Liver (tissue), 9 donors: ENCODE data around the gene PIGO. TPM values are rescaled to one million over a fixed set of nuclear protein-coding genes. Genes with fewer than 3 reads are reported as not detected.

Source experiments
- DNase-seq: peaks from one replicate; pipeline ENCODE4 v3.0.0-alpha.2; 2017; ENCODE audit warnings: low spot score
- H3K27ac ChIP-seq, 2 donors: one replicate each; pipeline ENCODE4 v1.7.0; 2013; ENCODE audit warnings: inconsistent platforms in 2 of 2, low read length in 2 of 2, control low read depth in 1 of 2, low read depth in 1 of 2, mild to moderate bottlenecking in 1 of 2
- H3K27me3 ChIP-seq, 4 donors: one replicate each; pipeline versions ENCODE4 v1.6.1 to v1.7.0; 2013; ENCODE audit warnings: low read length in 3 of 4, inconsistent platforms in 1 of 4, mild to moderate bottlenecking in 1 of 4, moderate library complexity in 1 of 4; ENCODE audit not compliant: control insufficient read depth in 4 of 4, insufficient read depth in 4 of 4
- H3K36me3 ChIP-seq, 4 donors: one replicate each; pipeline versions ENCODE4 v1.6.1 to v1.7.0; 2013; ENCODE audit warnings: low read length in 3 of 4, mild to moderate bottlenecking in 3 of 4, low read depth in 1 of 4, moderate library complexity in 1 of 4; ENCODE audit not compliant: control insufficient read depth in 4 of 4, insufficient read depth in 3 of 4
- H3K4me1 ChIP-seq, 4 donors: one replicate each; pipeline versions ENCODE4 v1.6.1 to v1.7.0; 2013; ENCODE audit warnings: low read length in 3 of 4, mild to moderate bottlenecking in 3 of 4, moderate library complexity in 1 of 4; ENCODE audit not compliant: control insufficient read depth in 4 of 4, insufficient read depth in 4 of 4
- H3K4me3 ChIP-seq, 3 donors: one replicate each; pipeline versions ENCODE4 v1.6.1 to v1.7.0; 2013; ENCODE audit warnings: low read length in 3 of 3, control low read depth in 1 of 3, low read depth in 1 of 3, mild to moderate bottlenecking in 1 of 3
- H3K9ac ChIP-seq, 2 donors: one replicate each; pipeline ENCODE4 v1.7.0; 2013; ENCODE audit warnings: low read length in 2 of 2, mild to moderate bottlenecking in 2 of 2, moderate library complexity in 2 of 2, control low read depth in 1 of 2, low read depth in 1 of 2
- H3K9me3 ChIP-seq, 4 donors: one replicate each; pipeline versions ENCODE4 v1.6.1 to v1.7.0; 2013; ENCODE audit warnings: low read length in 3 of 4; ENCODE audit not compliant: control insufficient read depth in 4 of 4
- ATF3 ChIP-seq: IDR thresholded peaks from 2 replicates; pipeline ENCODE4 v1.6.1; 2016; ENCODE audit warnings: antibody characterized with exemption
- EGR1 ChIP-seq, 2 donors: IDR thresholded peaks; 2 replicates each; pipeline ENCODE4 v1.6.1; 2016 to 2018; ENCODE audit warnings: antibody characterized with exemption in 2 of 2, low read depth in 2 of 2
- FOXA1 ChIP-seq: IDR thresholded peaks from 2 replicates; pipeline ENCODE4 v1.6.1; 2016; ENCODE audit warnings: antibody characterized with exemption
- FOXA2 ChIP-seq: IDR thresholded peaks from 2 replicates; pipeline ENCODE4 v1.6.1; 2016; ENCODE audit warnings: antibody characterized with exemption
- GABPA ChIP-seq, 2 donors: IDR thresholded peaks in 1 of 2; conservative IDR thresholded peaks in 1 of 2; 2 replicates each; pipeline ENCODE4 v1.6.1; 2016; ENCODE audit warnings: antibody characterized with exemption in 2 of 2, mild to moderate bottlenecking in 1 of 2, moderate library complexity in 1 of 2
- HNF4G ChIP-seq: IDR thresholded peaks from 2 replicates; pipeline ENCODE4 v1.6.1; 2016; ENCODE audit warnings: antibody characterized with exemption
- JUND ChIP-seq, 2 donors: IDR thresholded peaks; 2 replicates each; pipeline ENCODE4 v1.6.1; 2016; ENCODE audit warnings: antibody characterized with exemption in 2 of 2
- NR2F2 ChIP-seq: IDR thresholded peaks from 2 replicates; pipeline ENCODE4 v1.6.1; 2016; ENCODE audit warnings: antibody characterized with exemption
- RAD21 ChIP-seq, 2 donors: IDR thresholded peaks; 2 replicates each; pipeline ENCODE4 v1.6.1; 2016; ENCODE audit warnings: antibody characterized with exemption in 2 of 2, mild to moderate bottlenecking in 2 of 2
- RXRA ChIP-seq, 2 donors: IDR thresholded peaks; 2 replicates each; pipeline ENCODE4 v1.6.1; 2017 to 2018; ENCODE audit warnings: antibody characterized with exemption in 2 of 2, mild to moderate bottlenecking in 1 of 2
- SP1 ChIP-seq: IDR thresholded peaks from 2 replicates; pipeline ENCODE4 v1.6.1; 2018; ENCODE audit warnings: antibody characterized with exemption, mild to moderate bottlenecking
- TAF1 ChIP-seq: conservative IDR thresholded peaks from 2 replicates; pipeline ENCODE4 v1.6.1; 2016; ENCODE audit warnings: antibody characterized with exemption, mild to moderate bottlenecking
- YY1 ChIP-seq: IDR thresholded peaks from 2 replicates; pipeline ENCODE4 v1.6.1; 2016; ENCODE audit warnings: antibody characterized with exemption, mild to moderate bottlenecking
- ZBTB33 ChIP-seq: IDR thresholded peaks from 2 replicates; pipeline ENCODE4 v1.6.1; 2016; ENCODE audit warnings: antibody characterized with exemption
- WGBS: extraction: QIAGEN DNeasy Blood & Tissue Kit; methylation state at CpG from one replicate; pipeline ENCODE4 v1.1.7; 2013; 5-methylcytosine and 5-hydroxymethylcytosine counted together
- polyA plus RNA-seq, 2 donors: library from polyadenylated mRNA; stranded (reverse) in 1 of 2; unstranded in 1 of 2; fragments of 200-250 nt in 1 of 2; fragments of >200 nt in 1 of 2; fragmentation: Nextera tagmentation in 1 of 2; extraction: Ambion mirVana in 1 of 2; gene quantifications; one replicate each; pipeline versions ENCODE4 v1.2.1 to v1.2.3, GENCODE V29; 2013 to 2015
- total RNA-seq, 2 donors: library from RNA; depleted of rRNA; stranded (reverse); fragments of >200 nt; gene quantifications; one replicate each; pipeline ENCODE4 v1.2.3, GENCODE V29; 2014
- TF ChIP-seq, protein P1 (sequence below): IDR thresholded peaks from 2 replicates; pipeline ENCODE4 v1.6.1; 2016; ENCODE audit warnings: antibody characterized with exemption
- TF ChIP-seq, protein P2 (sequence below): fragments of 150-350 bp; IDR thresholded peaks from 2 replicates; pipeline ENCODE4 v1.5.1; 2017; ENCODE audit warnings: improper control_type of control experiment, low read depth, low read length; ENCODE audit not compliant: missing input control
- donor health status: healthy.
- donor health status: healthy.
- donor health status: healthy.
- donor health status: healthy.
- donor health status: healthy.

PIGO gene
- total and polyA plus RNA-seq, 4 donors: 10.5 to 16.0 (median 15.5) TPM

- TF ChIP-seq RAD21 (IDR thresholded peaks at IDR 0.05) (no peak), FOXA1 (no peak), ZBTB33 (no peak), ATF3 (no peak), NR2F2 (no peak), FOXA2 (no peak), EGR1 (IDR thresholded peaks at IDR 0.05; ENCODE audit: low read depth in 2 of 2) (no peak), GABPA (IDR thresholded peaks at IDR 0.05 in 1 of 2, conservative IDR thresholded peaks at IDR 0.05 in 1 of 2) (no peak), SP1 (no peak), JUND (IDR thresholded peaks at IDR 0.05) (no peak), TAF1 (no peak), RXRA (IDR thresholded peaks at IDR 0.05) (no peak)
- TF ChIP-seq, protein P1, sequence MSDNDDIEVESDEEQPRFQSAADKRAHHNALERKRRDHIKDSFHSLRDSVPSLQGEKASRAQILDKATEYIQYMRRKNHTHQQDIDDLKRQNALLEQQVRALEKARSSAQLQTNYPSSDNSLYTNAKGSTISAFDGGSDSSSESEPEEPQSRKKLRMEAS: no peak
- TF ChIP-seq, protein P2, sequence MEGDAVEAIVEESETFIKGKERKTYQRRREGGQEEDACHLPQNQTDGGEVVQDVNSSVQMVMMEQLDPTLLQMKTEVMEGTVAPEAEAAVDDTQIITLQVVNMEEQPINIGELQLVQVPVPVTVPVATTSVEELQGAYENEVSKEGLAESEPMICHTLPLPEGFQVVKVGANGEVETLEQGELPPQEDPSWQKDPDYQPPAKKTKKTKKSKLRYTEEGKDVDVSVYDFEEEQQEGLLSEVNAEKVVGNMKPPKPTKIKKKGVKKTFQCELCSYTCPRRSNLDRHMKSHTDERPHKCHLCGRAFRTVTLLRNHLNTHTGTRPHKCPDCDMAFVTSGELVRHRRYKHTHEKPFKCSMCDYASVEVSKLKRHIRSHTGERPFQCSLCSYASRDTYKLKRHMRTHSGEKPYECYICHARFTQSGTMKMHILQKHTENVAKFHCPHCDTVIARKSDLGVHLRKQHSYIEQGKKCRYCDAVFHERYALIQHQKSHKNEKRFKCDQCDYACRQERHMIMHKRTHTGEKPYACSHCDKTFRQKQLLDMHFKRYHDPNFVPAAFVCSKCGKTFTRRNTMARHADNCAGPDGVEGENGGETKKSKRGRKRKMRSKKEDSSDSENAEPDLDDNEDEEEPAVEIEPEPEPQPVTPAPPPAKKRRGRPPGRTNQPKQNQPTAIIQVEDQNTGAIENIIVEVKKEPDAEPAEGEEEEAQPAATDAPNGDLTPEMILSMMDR: no peak
- Histone ChIP-seq H3K27me3 (no peaks in the 10 kb centered on the region), H3K4me1 (peaks cover 0 to 4% (median 0%) of the 10 kb centered on the region in 4 donors), H3K4me3 (no peak overlapping the region), H3K36me3 (peaks cover 0 to 30% (median 21%) of the 10 kb centered on the region in 4 donors), H3K9ac (no peak overlapping the region), H3K9me3 (no peaks in the 10 kb centered on the region), H3K27ac (no peak overlapping the region)
- over 99% methylated on average over 3 of the region's 3 CpGs for WGBS
- no peak for DNase-seq
Observed at GRCh38 chr9:35044071-35044470, 52.3 kb downstream of the PIGO start.

DNA sequence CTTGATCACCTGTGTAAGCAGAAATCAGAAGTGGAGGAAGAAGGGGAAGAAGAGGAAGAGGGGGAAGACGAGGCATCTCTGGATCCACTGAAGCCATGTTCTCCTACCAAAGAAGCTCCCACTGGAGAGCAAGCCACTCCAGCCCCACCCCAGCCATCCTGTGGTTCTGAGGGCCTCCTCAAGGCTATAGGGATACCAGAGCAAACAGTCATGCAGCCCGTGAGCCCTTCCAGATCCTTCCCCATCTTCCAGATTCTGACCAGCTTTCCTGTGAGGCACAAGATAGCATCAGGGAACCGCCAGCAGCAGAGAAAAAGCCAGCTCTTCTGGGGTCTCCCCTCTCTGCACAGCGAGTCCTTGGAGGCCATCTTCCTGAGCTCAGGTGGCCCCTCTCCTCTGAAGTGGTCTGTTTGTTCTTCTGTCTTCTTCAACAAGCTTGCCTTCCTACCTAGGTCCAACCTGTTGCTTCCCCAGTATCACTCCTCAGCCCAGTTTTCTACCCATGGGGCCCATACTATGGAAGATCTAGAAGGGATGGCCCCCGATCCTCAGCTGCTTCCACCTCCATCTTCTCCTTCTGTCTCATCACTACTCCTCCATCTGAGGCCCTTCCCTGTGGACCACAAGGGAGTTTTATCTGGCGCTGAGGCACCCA, 53.4 kb downstream of the PIGO start:
- peaks cover 0 to 23% (median 16%) of the 10 kb centered on the region in 4 donors for H3K36me3 ChIP-seq
- H3K9ac ChIP-seq: no peak overlapping the region
- H3K4me3 ChIP-seq: no peak overlapping the region
- WGBS: 95% methylated on average over 6 of the region's 6 CpGs
- H3K4me1 ChIP-seq: peaks cover 0 to 4% (median 0%) of the 10 kb centered on the region in 4 donors
- TF ChIP-seq HNF4G (no peak), SP1 (no peak), TAF1 (no peak), JUND (IDR thresholded peaks at IDR 0.05) (no peak), YY1 (no peak), RAD21 (IDR thresholded peaks at IDR 0.05) (no peak), NR2F2 (no peak), FOXA2 (no peak), RXRA (IDR thresholded peaks at IDR 0.05) (no peak), ATF3 (no peak)
- TF ChIP-seq, protein P1: no peak
- TF ChIP-seq, protein P2: no peak
- no peak for DNase-seq
- no peaks in the 10 kb centered on the region for H3K9me3 ChIP-seq
- H3K27me3 ChIP-seq: no peaks in the 10 kb centered on the region
- peak overlapping the region in 1 of 2 donors; percentile 3 for H3K27ac ChIP-seq
